ENCODE measurements around the gene RETSAT. TPM values are rescaled to one million over a fixed set of nuclear protein-coding genes. Genes with fewer than 3 reads are reported as not detected.
"Not testable (repeated sequence)": the region's sequence is repeated elsewhere in the genome, so short reads cannot be mapped to it uniquely, and the experiment has no call there.

RETSAT gene
- total and polyA plus RNA-seq, 2 of the 4 experiments (the other 2 are of a cell fraction), result 25.6 to 32.3 TPM

DNA sequence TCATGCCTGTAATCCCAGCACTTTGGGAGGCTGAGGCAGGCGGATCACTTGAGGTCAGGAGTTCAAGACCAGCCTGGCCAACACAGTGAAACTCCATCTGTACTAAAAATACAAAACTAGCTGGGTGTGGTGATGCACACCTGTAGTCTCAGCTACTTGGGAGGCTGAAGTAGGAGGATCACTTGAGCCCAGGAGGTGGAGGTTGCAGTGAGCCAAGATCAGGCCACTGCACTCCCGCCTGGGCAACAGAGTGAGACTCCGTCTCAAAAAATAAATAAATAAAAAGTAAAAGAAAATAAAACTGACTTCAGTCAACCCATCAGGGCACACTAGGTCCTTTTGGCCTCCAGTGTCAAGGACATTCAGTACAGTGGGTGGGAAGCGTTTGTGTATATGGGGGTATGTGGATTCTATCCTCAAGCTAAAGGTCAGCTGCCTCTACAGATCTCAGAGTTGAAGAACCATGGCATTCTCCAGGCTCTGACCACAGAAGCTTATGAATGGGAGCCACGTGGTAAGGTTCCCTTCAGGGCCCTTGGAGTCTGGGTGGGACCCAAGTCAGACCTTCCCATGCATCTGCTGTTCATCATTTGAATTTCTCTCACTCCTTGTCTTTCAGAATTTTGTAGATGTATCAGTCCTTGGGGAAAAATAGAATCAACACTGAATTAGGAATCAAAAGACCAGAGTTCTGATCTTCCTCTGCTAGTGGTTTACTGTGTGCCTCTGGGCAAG, 8.5 kb upstream of the RETSAT start:
- H3K9me1 ChIP-seq (ENCODE audit: insufficient read depth, low read length); H2BK15ac ChIP-seq (ENCODE audit: low read depth, low read length); H3K4me3 ChIP-seq (ENCODE audit: insufficient read depth, low read depth, low read length); H3K14ac ChIP-seq (replicated peaks; ENCODE audit: low read depth, low read length); H4K20me1 ChIP-seq (ENCODE audit: insufficient read depth, low read length); intact Hi-C loops (cut with micrococcal nuclease); H3K23ac ChIP-seq (ENCODE audit: low read depth, low read length); H2AK5ac ChIP-seq (ENCODE audit: low read depth, low read length); H4K5ac ChIP-seq (ENCODE audit: low read depth, low read length); dilution Hi-C loops (cut with HindIII; ENCODE audit: low sequenced_read_pairs, unreplicated experiment); H3K56ac ChIP-seq (ENCODE audit: extremely low read depth, insufficient read depth, low read length); H2BK120ac ChIP-seq (ENCODE audit: low read depth, low read length); ATAC-seq (ENCODE audit: low read depth); H2AK9ac ChIP-seq (replicated peaks; ENCODE audit: low read depth, low read length, poor library complexity); H4K8ac ChIP-seq (ENCODE audit: low read depth in 2 of 2, low read length in 2 of 2); in situ Hi-C loops (cut with MboI; ENCODE audit: low sequenced_read_pairs); CTCF ChIA-PET; H3K27ac ChIP-seq (ENCODE audit: insufficient read depth, low read length); H3K27me3 ChIP-seq (ENCODE audit: control insufficient read depth, insufficient read depth, low read length); H3K4me1 ChIP-seq (ENCODE audit: control insufficient read depth, insufficient read depth, low read length); H3K9ac ChIP-seq (ENCODE audit: low read depth, low read length); BruUV-seq (replicated peaks); H3K4me2 ChIP-seq (ENCODE audit: low read depth, low read length); H3K4ac ChIP-seq (ENCODE audit: low read depth, low read length); H4K91ac ChIP-seq (ENCODE audit: insufficient read depth, low read depth, low read length); H2BK20ac ChIP-seq (ENCODE audit: low read depth, low read length); H3K18ac ChIP-seq (ENCODE audit: low read depth, low read length); POLR2A ChIA-PET (ENCODE audit: unreplicated experiment); H3K9me3 ChIP-seq (ENCODE audit: control insufficient read depth, insufficient read depth, low read length); H2AFZ ChIP-seq (replicated peaks; ENCODE audit: low read length, poor library complexity); H2BK5ac ChIP-seq (ENCODE audit: low read depth, low read length, poor library complexity, severe bottlenecking); DNase-seq: not testable (repeated sequence)
- WGBS, 2 experiments (ENCODE audit: extremely low coverage in 2 of 2, insufficient read length in 1 of 2), result no CpG with 5 or more reads among the region's 5 CpGs
- Histone ChIP-seq H3K36me3 (ENCODE audit: control insufficient read depth, insufficient read depth, low read length) (peaks cover 14% of the 10 kb centered on the region), H3K79me1 (ENCODE audit: low read depth in 1 of 2, low read length in 2 of 2) (peaks cover 7 to 11% of the 10 kb centered on the region in 2 experiments; a peak in 2 of 4 replicates)

Data from IMR-90 (cell line).